NCI-H2171 (cell line): ENCODE data around the gene CDON.

ENCODE experiments used
- DNase-seq: peaks from one replicate; lab custom pipeline; 2025; lab: John Stamatoyannopoulos, UW

Gene CDON

GRCh38 chr11:125944350-125945010, 118.2 kb downstream of the CDON start:
- DNase-seq: no peak

- no peak for DNase-seq
Measured at GRCh38 chr11:125943661-125944349, 118.9 kb downstream of the CDON start.

DNA sequence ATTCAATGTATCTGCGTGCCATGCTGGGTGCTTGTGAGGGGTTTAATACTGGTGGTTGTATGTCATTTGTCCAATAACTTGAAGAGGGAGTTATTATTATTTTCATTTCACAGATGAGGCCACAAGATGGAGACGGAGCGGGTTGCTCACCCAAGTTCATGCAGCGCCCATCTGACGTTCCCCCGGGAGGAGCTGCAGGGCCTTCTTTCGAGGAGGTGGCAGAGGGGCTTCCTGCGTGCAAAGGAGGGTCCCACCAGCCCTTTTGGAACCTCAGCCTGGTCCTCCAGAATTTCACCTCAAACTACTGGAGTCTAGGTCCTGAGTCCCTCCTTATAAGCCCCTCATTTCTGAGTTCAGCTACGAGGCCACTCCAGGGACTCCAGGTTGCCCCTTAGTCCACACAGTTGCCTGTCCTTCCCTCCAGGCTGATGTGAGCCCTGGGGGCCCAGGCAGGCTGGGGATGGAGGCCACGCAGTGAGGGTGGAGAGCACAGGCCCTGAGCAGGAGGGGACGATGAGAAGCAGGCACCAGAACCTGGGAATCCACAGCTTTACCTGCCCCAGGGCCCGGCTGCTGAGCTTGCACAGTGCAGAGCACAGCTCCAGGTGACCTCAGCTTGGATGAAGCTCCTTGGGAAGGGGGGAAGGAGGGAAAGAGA, 119.8 kb downstream of the CDON start:
- DNase-seq: no peak

DNA sequence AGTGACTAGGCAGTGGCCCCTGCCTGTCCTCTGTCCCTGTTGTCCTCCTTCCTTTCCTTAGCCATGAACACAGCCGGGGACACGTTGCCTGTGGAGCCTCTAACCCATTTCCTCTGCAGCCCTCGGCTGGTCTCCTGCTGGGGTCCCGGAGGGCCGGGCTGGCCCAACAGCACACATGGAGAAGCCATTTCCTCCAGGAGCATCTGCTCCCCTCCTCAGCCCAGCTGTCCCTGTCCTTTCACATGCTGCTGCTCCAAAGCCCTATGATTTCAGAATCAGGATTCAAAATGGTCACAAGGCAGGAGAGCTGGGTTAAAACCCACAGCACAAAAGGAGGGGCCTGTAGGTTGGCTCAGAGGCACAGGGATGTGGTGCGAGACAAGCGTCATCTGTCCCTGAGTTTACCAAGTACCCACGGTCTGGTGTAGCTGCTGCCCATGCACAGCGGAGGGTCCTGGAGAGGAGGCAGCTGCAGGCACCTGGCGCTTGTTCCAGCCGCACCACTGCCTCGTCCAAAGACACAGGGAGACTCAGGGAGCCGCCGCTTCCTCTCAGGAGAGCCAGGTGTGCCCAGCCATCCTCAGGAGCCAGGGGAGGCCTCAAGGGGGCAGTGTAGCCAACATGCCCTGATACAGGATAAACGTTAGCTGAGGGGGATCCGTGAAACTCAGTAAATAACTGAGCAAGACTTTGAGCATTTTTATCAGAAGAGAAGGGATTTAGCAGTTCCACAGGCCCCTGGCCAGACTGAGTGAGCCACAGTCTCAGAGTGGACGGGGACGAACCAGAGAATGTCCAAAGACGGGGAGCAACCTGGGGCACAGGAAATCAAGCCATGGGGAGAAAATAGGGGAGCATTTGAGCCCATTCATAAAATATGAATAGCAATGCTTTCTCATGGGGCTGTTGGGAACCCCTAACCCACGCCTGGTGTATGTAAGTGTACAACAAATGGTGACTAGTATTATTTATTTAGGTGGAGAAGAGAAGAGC, 120.8 kb downstream of the CDON start:
- peak; percentile 59 for DNase-seq

DNA sequence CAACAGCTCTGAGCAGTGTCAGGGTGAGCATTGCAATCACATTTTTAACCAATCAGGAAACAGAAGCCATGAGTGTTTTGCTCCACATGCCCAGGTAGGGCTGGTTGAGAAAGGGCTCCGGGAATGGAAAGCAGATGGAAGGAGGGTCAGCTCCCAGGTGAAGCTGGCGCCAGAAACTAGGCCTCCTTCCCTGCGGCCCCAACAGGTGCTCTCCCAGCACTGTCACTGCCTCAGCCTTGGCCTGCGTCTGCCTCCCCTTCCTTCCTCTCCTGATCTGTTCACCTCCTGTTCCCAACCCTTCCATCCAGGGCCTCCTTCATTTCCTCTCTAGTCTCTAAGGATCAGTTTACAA, 121.4 kb downstream of the CDON start:
- DNase-seq: no peak

GRCh38 chr11:125940145-125940544, 122.5 kb downstream of the CDON start:
- no peak for DNase-seq

GRCh38 chr11:125939081-125939521, 123.6 kb downstream of the CDON start:
- no peak for DNase-seq

GRCh38 chr11:125938418-125938817, 124.2 kb downstream of the CDON start:
- no peak for DNase-seq

DNA sequence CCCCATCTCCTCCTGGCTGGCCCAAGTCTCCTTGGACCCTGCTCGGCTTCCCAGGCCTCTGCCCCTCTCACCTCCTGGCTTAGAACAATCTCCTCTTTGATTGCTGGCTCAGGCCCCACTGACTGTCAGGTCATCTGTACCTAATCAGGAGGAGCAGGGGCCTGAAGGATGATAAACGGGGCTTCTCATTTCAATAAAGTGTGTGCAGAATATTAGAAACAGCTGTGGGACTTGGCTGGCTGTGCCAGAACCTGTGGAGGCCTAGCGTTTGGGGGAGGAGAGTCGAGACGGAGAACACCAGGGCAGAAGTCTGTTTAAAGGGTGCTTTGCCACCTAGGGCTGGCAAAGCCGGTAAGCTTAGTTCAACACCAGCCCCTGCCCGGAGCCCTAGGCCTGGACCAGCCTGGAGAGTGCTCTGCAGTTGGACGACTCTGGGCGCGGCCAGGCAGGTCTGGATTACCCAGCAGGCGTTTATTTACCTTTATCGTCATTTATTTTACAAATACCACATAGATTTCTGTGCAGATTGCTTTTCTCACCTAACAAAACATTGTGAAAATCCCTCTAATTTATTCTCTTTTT, 127.0 kb downstream of the CDON start:
- DNase-seq: no peak

DNA sequence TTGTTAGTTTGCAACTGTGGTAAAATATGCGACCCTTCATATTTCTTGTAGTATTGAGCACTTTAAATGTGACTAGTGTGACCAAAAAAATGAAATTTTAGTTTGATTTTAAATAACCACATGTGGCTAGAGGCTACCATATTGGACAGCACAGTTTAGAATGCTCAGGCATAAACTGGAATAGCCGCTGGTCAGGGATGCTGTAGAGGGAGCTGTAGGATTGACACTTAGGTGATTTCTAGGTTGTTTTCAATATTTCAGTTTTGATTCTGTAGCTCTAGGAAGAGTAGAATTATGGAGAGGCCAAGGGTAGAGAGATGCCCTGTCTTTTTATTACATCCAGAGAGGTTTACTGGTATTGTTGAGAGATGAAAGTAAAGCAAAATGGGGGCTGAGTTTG, 127.6 kb downstream of the CDON start:
- DNase-seq: no peak

- no peak for DNase-seq
Measured at GRCh38 chr11:125934473-125934872, 128.2 kb downstream of the CDON start.

GRCh38 chr11:125933030-125933813, 129.4 kb downstream of the CDON start:
- DNase-seq: no peak

DNA sequence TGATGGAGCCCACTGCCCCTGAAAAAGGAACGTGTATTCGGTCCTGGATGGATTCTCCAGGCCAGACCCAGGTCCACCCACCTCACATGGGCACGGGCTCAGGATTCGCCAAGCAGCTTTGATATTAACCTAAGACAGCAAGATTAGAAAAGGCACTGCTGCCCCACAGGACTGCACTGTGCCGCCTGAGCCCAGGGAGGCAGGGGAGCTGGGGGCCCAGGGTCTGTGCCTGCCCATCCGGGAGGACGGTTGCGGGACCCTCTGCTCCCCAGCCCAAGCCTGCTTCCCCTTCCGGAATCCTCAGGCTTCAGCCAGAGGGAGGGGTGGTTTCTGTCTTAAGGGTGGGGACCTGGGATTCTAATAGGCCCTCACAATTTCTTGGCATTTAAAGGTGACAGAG, 130.4 kb downstream of the CDON start:
- no peak for DNase-seq

GRCh38 chr11:125931668-125932067, 131.0 kb downstream of the CDON start:
- DNase-seq: no peak

DNA sequence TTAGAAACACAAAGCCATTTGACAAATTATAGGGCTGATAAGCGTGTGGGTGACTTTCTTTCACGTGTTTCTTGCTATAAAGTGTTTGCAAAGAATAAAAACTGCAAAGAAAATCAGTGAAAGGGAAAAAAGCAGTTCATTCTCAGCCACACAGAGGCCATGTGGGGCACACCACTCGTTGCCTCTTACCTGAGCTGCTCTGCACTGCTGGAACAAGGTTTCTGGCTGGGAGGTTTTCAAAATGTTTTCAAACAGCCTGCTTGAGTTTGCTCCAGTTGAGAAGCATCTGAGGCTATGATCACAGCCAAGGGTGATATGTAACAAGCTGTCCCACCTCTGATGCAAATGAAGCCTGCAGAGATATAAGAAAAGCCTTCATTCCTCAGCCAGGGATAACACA, 131.6 kb downstream of the CDON start:
- DNase-seq: no peak

DNA sequence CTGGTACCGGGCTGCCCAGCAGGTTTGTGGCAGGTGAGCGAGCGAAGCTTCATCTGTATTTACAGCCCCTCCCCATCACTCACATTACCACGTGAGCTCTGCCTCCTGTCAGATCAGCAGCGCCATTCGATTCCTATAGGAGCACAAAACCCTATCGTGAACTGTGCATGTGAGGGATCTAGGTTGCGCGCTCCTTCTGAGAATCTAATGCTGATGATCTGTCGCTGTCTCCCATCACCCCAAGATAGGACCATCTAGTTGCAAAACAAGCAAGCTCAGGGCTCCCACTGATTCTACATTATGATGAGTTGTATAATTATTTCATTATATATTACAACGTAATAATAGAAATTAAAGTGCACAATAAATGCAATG, 132.6 kb downstream of the CDON start:
- DNase-seq: no peak

DNA sequence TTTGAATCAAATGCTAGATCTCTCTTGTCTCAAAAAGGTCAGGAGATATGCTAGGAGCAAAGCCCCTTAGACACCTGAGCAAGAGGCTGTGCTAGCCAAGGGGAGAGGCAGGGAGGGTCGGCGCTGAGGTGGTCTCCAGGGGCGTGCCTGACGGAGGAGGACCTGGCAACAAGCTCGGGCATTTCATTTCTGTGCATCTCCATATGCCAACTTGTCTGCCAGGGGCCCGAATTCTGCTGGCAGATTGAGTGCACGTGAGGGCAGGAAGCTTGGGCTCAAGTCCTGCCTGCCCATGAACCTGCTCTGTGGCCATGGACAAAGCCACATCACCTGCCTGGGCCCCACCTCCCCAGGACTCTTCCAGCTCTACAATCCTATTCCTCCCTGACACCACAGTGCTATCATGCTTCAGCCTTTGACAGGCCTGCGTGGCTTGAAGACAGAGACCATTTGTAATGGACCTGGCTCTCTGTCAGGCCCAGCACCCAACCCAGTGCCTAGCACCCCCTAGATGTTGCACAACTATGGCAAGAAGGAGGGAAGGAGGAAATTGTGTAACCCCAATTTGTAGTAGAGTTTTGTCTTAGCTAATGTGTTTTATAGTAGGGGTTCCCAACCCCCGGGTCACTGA, 133.1 kb downstream of the CDON start:
- DNase-seq: no peak

DNA sequence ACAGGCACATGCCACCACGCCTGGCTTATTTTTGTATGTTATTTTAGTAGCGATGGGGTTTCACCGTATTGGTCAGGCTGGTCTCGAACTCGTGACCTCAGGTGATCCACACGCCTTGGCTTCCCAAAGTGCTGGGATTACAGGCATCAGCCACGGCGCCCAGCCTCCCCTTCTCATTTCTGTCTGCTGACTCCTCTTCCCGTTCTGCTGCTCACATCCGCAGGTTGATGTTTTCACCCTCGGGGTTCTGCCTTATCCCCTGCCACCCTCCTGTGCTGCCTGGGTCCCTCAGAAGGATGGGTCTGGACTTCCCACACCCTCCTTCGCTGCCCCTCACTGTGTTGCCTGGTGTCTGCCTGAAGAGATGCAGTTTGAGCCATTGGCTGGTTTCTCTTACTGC, 136.0 kb downstream of the CDON start:
- DNase-seq: no peak

DNA sequence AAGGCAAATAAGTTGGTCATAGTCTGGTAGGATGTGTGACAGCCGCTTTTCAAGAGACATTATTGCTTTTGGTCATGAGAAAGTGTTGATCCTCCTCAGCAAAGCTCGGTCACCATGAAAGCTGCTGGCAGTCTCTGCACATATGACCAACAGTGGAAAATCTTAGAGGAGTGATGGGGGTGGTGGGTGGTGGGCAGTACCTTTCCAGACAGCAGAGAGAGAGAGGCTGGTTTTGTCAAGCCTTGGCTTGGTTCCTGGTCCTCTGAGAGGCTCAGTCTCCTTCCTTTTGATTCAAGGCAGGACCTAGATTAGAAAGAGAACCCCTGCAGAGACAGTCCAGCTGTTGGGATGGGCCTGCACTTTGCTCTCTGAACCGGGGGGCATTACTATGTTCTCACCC, 136.9 kb downstream of the CDON start:
- no peak for DNase-seq

DNA sequence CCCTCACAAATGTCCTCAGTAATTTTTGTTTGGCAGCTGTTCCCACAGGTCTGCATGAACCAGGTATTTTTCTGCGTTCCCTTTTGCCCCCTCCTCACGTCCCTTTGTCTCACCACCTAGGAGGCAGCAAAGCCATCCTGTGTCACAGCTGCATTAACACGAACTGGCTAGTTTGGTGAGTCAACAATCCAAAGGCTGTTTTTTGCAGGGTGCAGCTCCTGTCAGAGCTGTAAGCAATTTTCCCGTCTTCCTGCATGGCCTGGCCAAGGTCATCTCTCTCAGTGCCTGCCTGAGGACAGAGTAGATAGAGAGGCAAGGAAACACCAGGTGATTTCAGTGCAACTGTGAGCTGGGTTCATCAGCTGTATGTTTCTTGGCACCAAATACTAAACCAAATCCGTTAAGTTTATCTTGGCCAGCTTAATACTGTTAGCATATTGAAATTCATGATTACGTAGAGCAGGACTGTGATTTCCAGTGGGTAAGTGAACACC, 137.4 kb downstream of the CDON start:
- no peak for DNase-seq
